Panc1 (cell line): ENCODE measurements around the gene SGO2.

Experiments used
- CTCF ChIP-seq: fragments of 450-650 bp; IDR thresholded peaks from 2 replicates; pipeline ENCODE4 v1.5.1; 2017; ENCODE audit warnings: mild to moderate bottlenecking
- POLR2AphosphoS5 ChIP-seq: IDR thresholded peaks from 2 replicates; pipeline ENCODE4 v1.6.1; 2012; ENCODE audit warnings: mild to moderate bottlenecking, low read depth, low read length, moderate library complexity
- SIN3A ChIP-seq: IDR thresholded peaks from 2 replicates; pipeline ENCODE4 v1.6.1; 2012; ENCODE audit warnings: low read depth, mild to moderate bottlenecking, low read length, moderate library complexity, borderline replicate concordance; ENCODE audit not compliant: insufficient read depth

- no peak for TF ChIP-seq CTCF
- TF ChIP-seq POLR2AphosphoS5: no peak
- no peak for TF ChIP-seq SIN3A
Measured at GRCh38 chr2:200528228-200528627, 2.2 kb downstream of the SGO2 start.
